Brain microvascular endothelial cell (primary cell): ENCODE results near the gene SLC12A4.

ENCODE experiments used
- DNase-seq: peaks from one replicate; pipeline ENCODE4 v3.0.0-alpha.2; 2020
- H3K27ac ChIP-seq: fragments of 250-450 bp; sonication (Bioruptor Pico); 2 replicates; pipeline ENCODE4 v1.5.1; 2020; ENCODE audit warnings: mild to moderate bottlenecking, moderate library complexity
- H3K27me3 ChIP-seq: fragments of 250-450 bp; sonication (Bioruptor Pico); replicated peaks from 2 replicates; pipeline ENCODE4 v1.5.1; 2020; ENCODE audit warnings: mild to moderate bottlenecking
- H3K36me3 ChIP-seq: fragments of 250-450 bp; sonication (Bioruptor Pico); replicated peaks from 2 replicates; pipeline ENCODE4 v1.5.1; 2020; ENCODE audit warnings: mild to moderate bottlenecking
- H3K4me3 ChIP-seq: 2 replicates; pipeline ENCODE4 v1.5.1; 2011; ENCODE audit warnings: low read depth, mild to moderate bottlenecking, control low read depth, low read length, moderate library complexity
- CTCF ChIP-seq: IDR thresholded peaks from 2 replicates; pipeline ENCODE4 v1.5.1; 2011; ENCODE audit warnings: low read depth, mild to moderate bottlenecking, moderate library complexity, low read length, control low read depth, inconsistent platforms; ENCODE audit errors: missing control alignments
- in situ Hi-C: cut with HindIII; loops from 2 replicates; pipeline ENCODE4 v1.10.0; 2017; ENCODE audit warnings: low sequenced_read_pairs, low pct_ligation_motif_present

SLC12A4 gene

GRCh38 chr16:67922740-67923139 is 45.7 kb downstream of the SLC12A4 start:
- Histone ChIP-seq H3K36me3 (no peaks in the 10 kb centered on the region), H3K4me3 (no peak overlapping the region), H3K27ac (no peak overlapping the region), H3K27me3 (no peaks in the 10 kb centered on the region)
- no peak for DNase-seq
- in situ Hi-C loops: loop anchor here (25.0 kb wide), 2 partner anchors 110 to 210 kb away; partner anchors contain the start of genes GFOD2, RANBP10 and TSNAXIP1
- no peak for TF ChIP-seq CTCF

- TF ChIP-seq CTCF: no peak
- no peak for DNase-seq
- Histone ChIP-seq H3K36me3 (no peaks in the 10 kb centered on the region), H3K4me3 (no peak overlapping the region), H3K27me3 (no peaks in the 10 kb centered on the region), H3K27ac (no peak overlapping the region)
- in situ Hi-C loops: loop anchor here (25.0 kb wide), 2 partner anchors 110 to 210 kb away; partner anchors contain the start of genes GFOD2, RANBP10 and TSNAXIP1
These were observed 46.2 kb downstream of the SLC12A4 start for GRCh38 chr16:67922221-67922620.

GRCh38 chr16:67919622-67920221 is 48.7 kb downstream of the SLC12A4 start:
- TF ChIP-seq CTCF: no peak
- DNase-seq: no peak
- no peak overlapping the region for H3K27ac ChIP-seq
- no peaks in the 10 kb centered on the region for H3K27me3 ChIP-seq
- in situ Hi-C loops: loop anchor here (25.0 kb wide), 2 partner anchors 107 to 207 kb away; partner anchors contain the start of genes GFOD2, RANBP10 and TSNAXIP1
- H3K36me3 ChIP-seq: peaks cover 3% of the 10 kb centered on the region
- H3K4me3 ChIP-seq: no peak overlapping the region

GRCh38 chr16:67917852-67918236 is 50.6 kb downstream of the SLC12A4 start:
- Histone ChIP-seq H3K36me3 (peaks cover 3% of the 10 kb centered on the region), H3K27me3 (no peaks in the 10 kb centered on the region), H3K4me3 (no peak overlapping the region), H3K27ac (no peak overlapping the region)
- TF ChIP-seq CTCF: no peak
- peak; percentile 84 for DNase-seq
- in situ Hi-C loops: loop anchor here (25.0 kb wide), 2 partner anchors 106 to 206 kb away; partner anchors contain the start of genes GFOD2, RANBP10 and TSNAXIP1

GRCh38 chr16:67917140-67917851 is 51.1 kb downstream of the SLC12A4 start:
- no peak overlapping the region for H3K27ac ChIP-seq
- DNase-seq: no peak
- TF ChIP-seq CTCF: no peak

More at GRCh38 chr16:67917140-67917851, 51.1 kb downstream of the SLC12A4 start:
- H3K27me3 ChIP-seq: no peaks in the 10 kb centered on the region
- H3K4me3 ChIP-seq: no peak overlapping the region
- in situ Hi-C loops: loop anchor here (25.0 kb wide), 2 partner anchors 105 to 205 kb away; partner anchors contain the start of genes GFOD2, RANBP10 and TSNAXIP1
- H3K36me3 ChIP-seq: peaks cover 3% of the 10 kb centered on the region
